WI38 (cell line): ENCODE data around the gene PKHD1.

ENCODE experiments used
- H3K4me3 ChIP-seq: 2 replicates; pipeline ENCODE4 v1.5.1; 2011; ENCODE audit warnings: low read depth, mild to moderate bottlenecking, control low read depth, low read length
- CTCF ChIP-seq: IDR thresholded peaks from 2 replicates; pipeline ENCODE4 v1.5.1; 2012; ENCODE audit warnings: low read depth, mild to moderate bottlenecking, control low read depth, low read length

The PKHD1 gene

GRCh38 chr6:51598171-51598570 lies 489.2 kb downstream of the PKHD1 start:
- TF ChIP-seq CTCF, result no peak
- no peak overlapping the region for H3K4me3 ChIP-seq

- no peak for TF ChIP-seq CTCF
- no peak overlapping the region for H3K4me3 ChIP-seq
Observed at GRCh38 chr6:51594981-51595380, 492.4 kb downstream of the PKHD1 start.

- TF ChIP-seq CTCF, result no peak
Observed at GRCh38 chr6:51585264-51585663, 502.1 kb downstream of the PKHD1 start.

GRCh38 chr6:51584163-51584562 lies 503.2 kb downstream of the PKHD1 start:
- TF ChIP-seq CTCF, result no peak
- H3K4me3 ChIP-seq, result no peak overlapping the region

More at GRCh38 chr6:51585264-51585663, 502.1 kb downstream of the PKHD1 start:
- no peak overlapping the region for H3K4me3 ChIP-seq

- TF ChIP-seq CTCF, result no peak
- H3K4me3 ChIP-seq, result no peak overlapping the region
Observed at GRCh38 chr6:51578994-51579393, 508.4 kb downstream of the PKHD1 start.

GRCh38 chr6:51578362-51578761 lies 509.1 kb downstream of the PKHD1 start:
- no peak for TF ChIP-seq CTCF
- no peak overlapping the region for H3K4me3 ChIP-seq

GRCh38 chr6:51574040-51574439 lies 513.4 kb downstream of the PKHD1 start:
- no peak for TF ChIP-seq CTCF
- H3K4me3 ChIP-seq, result no peak overlapping the region
